Lung microvascular endothelial cell (primary cell): ENCODE measurements around the gene UCKL1. TPM values are rescaled to one million over a fixed set of nuclear protein-coding genes. Genes with fewer than 3 reads are reported as not detected.

Source experiments
- DNase-seq, 2 donors: peaks; one replicate each; pipeline versions ENCODE4 v3.0.0 to v3.0.0-alpha.2; 2010; ENCODE audit warnings: low read depth in 2 of 2
- total RNA-seq: library from RNA; depleted of rRNA; stranded (reverse); fragments of >200 nt; gene quantifications from 2 replicates; pipeline ENCODE4 v1.2.1, GENCODE V29; 2014

UCKL1 gene
- total RNA-seq, 1 donor from 2014 or later: 29.6 TPM

DNA sequence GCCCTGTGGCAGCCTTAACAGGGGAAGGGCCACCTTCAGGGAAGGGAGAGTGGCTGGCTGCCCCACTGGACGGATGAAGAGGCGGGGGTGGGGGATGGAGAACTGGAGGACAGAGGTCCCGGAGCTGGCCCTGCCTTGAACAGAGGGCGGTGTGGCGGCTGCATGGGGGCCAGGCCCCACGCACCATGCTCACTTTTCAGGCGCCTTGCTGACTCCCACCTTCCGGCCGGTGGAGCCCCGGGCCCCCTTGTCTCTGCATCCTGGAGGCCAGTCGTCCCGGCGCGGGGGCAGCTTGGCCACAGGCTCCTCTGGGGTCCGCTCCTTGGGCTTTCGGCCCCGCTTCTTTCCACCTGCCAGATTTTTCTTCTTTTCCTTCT is 3.5 kb upstream of the UCKL1 start:
- no peak for DNase-seq

DNA sequence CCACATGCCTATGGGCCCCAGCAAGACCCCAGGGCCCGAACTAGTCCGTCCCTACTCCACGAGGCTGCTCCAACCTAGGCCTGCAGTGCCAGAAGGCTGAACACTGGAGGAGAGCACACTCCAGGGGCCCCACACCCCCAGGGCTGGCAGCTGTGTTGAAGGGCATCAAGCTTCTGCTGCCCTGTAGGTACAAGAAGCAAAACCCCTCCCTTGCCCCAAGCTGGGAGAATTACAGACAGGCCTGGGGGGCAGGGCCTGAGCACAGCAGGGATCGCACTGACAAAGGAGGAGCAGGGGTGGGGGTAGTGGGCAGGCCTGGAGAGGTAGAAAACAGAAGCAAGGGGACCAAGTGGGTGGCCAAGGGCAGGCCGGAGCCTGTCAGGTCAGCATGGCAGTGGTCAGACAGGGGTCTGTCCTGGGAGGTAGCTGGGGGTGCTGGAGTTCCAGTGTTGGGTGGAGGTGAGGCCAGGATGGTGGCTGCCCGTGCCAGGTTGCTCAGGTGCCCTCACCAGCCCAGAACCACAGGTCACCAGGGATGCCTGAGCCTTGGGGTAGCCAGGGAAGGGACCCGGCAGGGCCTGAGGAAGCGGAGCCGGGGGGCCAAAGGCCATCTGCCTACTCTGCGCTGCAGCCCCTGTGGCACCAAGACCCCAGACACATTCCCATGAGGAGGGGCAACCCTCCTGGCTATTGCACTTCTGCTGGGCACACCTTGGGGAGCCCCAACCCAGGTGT is 2.9 kb upstream of the UCKL1 start:
- DNase-seq: no peak

DNA sequence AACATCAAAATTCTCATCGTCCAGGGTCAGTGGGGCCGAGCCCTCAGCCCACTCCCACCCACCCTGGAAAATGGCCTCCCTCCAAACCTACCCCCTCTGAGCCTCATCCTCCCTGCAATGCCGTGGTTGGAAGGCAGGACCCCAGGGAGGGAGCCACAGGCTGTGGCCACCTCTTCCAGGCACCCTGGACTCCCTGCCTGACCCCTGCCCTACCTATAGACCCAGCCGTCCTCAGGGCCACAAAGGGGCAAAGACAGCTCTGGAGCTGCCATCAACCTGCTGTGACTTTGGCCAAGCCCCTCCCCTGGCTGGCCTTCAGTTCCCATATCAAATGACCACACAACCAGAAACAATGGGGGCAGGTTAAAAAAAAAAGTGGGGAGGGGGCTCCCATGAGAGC is 2.3 kb upstream of the UCKL1 start:
- no peak for DNase-seq

DNA sequence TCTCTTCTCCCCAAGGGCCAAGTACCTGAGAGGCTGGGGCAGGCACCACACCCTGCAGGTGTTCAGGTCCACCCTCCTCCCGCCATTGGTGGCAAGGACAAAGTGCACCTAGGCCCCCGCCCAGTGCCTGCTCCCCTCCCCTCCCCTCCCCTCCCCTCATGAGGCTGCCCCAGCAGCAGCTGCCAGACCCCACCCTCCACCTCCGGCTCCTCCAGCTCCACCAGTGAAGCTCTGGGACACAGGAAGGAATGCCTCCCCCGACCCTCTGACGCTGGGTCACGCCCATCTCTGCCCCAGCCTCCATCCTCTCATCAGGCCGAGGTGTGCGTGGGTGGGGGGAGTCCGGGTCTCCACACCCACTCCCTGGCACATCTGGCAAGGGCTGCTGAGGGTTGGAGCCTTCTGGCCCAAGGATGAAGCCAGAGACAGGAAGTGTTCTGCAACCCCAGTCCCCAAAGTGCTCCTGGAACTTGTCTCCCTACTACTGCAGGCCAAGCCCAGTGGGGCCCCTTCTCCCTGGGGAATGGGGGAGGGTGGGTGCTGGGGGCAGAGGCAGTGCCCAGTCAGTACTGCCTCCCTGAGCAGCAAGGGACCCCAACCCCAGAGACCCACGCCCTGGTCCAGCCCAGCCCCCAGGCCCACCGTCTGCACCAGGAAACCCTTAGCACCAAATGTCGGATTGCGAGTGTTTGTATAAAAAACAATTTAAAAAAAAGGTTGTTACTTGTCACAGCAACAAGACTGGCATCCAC is 1.6 kb upstream of the UCKL1 start:
- no peak for DNase-seq

DNA sequence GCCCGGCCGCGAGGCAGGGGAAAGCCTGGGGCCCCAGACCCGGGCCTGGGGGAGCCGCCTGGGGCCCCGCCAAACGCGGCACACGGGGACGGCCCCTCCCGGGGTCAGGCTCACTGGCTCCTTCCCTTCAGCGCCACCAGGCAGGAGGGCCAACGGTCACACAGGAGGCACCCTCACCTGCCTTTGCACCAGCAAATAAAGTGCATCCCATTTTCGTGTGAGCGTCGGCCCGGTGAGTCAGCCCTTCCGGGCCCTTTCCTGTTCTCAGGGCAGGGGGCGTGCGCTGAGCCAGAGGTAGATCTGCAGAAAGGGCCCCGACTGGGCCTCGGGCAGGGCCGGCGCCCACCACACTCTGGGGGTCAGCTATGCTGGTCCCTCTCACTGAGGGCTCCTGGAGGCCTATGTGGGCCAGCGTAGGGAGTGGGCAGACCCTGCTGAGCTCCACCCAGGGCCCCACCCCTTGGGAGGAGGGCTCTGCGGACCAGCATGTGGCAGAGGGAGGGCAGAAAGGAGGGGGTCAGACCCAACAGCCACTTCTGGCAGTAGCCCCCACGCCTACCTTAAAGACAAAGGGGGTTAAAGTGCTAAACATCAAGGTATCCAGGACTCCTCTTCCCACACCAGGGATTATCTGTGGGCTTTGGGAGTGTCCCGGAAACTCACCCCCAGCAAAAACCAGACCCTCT is 931 bp upstream of the UCKL1 start:
- DNase-seq: peak; percentile 75 to 77

DNA sequence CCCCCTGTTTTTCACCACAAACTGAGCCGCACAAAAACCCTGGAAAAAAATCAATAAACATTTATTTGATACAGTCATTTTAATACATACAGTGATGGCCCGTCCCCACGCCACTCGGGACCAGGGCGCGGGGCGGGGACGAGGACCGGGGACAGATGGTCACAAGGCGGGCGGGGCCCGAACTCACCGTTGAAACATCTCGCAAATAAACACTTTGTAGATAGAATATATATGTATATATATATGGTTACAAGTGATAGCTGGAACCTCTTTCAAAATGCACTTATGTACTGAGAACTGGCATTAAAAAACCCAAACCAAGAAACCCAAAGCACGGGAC is 418 bp upstream of the UCKL1 start:
- DNase-seq: no peak

DNA sequence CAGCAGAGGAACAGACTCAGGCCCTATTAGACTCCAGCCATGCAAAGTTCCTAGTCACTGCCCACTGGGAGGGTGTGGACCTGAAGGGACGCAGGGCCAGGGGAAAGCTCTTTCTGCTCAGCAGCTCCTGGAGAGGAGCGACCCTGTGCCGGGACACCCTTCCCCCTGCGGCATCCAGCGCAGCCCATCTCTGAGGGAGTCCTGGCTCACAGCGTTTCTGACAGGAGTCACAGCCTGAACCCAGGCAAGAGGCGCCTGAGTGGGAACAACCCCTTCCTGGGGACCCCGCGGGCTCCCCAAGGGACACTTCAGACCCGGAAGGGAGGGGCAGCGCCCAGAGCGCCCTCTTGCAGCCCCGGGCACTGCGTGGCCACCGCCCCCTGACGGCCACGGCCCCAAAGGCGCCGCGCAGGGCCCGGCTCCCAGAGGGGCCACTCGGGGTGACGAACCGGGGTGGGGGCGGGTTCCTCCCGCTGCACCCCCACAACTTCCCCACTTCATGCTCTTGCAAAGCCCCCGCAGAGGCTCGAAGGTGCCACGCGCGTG is 862 bp downstream of the UCKL1 start:
- peak in 1 of 2 donors; percentile 29 for DNase-seq

DNA sequence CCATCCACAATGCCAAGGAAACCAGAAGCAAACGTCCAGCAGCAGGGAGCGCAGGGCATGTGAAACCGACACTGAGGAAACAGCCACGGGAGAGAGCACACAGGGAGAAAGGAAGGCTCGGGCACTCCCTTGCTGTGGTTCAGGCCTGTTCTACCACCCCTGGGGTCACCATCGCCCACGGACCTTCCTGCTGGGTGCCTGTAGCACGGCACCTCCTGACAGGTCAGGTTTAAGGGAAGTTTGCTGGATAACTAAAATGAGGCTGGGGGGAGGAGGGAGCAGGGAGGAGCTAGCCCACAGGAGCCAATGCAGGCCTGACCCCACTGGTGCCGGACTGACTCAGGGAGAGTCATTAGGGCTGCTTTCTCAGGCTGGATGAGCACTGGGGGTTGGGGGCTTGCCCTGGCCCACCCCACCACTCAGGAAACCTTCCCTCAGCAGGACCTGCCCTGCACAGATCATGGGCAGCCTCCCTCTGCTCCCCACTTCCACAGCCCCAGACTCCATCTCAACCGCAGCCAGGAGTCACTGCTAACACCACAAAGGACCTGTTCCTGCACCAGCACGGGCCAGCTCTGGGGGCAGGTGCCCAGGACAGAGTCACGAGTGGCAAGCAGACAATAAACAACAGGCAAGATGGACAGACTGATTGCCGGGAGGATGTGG is 2.3 kb downstream of the UCKL1 start:
- peak in 1 of 2 donors; percentile 38 for DNase-seq

DNA sequence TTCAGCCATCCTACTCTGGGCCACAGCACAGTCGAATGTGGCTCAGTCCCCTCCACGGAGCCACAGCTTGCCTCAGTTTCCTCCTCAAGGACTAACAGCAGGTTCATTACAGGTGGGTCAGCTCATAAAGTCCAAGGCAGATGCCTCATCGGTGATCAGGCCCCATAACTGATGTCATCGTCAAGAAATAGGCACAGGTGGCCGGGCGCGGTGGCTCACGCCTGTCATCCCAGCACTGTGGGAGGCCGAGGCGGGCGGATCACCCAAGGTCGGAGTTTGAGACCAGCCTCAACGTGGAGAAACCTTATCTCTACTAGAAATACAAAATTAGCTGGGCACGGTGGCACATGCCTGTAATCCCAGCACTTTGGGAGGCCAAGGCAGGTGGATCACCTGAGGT is 3.4 kb downstream of the UCKL1 start:
- no peak for DNase-seq

DNA sequence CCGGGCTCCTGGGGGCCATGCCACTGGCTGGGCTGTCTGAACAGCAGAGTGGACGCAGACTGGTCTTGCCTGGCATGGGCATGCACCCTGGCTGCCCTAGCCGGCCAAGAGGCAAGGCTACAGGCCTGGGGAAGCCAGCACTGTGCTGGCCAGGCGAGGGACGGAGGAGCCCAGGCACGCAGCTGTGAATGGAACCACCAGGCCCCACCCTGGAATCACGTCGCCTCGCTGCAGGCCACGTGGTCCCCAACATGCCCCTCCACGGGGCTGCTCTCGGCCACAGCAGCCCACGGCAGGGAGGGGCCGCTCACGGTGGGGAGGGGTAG is 4.0 kb downstream of the UCKL1 start:
- no peak for DNase-seq

DNA sequence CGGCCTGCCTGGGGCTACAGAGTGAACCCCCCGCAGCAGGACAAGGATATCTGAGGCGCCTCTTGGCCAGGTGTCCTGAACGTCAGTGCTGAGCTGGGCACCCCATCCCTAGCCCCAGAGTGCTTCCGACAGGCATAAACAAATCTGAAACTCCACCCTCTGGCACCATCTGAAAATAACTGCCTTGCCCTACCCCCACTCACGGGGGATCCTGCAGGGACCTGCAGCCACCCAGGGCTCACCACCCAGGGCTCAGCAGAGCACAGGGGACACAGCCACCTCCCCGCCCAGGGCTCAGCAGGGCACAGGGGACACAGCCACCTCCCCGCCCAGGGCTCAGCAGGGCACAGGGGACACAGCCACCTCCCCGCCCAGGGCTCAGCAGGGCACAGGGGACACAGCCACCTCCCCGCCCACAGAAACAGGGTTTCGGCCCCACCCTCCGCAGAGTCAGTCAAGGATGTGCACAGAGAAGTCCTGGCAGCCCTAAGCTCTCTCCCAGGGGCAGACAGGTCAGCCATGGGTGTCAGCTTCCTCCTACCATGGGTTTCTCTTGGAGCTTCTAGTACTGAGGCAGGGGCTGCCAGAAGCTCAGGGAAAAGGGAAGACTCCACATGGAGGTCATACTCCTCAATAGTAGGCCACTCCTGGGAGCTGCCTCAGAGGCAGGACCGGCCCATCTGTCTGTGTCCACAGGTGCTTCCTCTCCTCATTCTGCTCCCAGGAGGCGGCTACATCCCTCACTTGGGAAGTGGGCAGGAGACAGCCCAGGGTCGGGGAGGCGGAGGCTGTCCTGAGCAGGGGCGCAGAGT is 4.6 kb downstream of the UCKL1 start:
- peak in 1 of 2 donors; percentile 24 for DNase-seq

DNA sequence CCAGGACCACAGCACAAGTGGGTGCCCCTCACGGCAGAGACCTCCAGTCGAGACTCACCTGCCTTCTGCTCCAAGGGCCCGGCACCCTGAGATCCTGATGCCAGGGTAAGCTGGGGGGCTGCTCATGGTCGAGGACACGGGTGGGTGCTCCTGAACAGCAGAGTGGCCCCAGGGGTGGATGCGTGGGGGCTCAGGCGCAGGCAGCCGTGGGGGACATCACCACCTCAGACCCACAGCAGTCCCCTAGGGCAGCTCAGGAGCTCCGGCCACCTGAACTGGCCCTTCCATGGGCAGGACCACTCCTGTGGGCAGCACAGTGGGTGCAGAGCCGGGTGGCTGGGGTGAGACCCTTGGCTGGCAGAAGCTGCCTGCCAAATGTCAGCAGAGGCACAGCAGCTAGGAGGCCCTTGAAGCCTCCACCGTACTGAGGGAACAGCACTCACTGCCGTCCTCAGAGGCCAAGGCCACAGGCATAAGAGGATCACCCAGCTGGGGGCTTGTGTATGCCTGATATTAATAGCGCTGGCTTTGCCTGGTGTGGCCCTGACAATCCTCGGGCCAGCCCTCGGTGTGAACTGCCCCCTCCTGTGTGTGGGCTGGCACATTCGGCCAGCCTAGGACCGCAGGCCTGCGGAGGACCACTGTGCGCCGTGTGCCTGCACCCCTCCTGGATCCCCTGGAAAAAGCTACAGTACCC is 5.4 kb downstream of the UCKL1 start:
- no peak for DNase-seq

DNA sequence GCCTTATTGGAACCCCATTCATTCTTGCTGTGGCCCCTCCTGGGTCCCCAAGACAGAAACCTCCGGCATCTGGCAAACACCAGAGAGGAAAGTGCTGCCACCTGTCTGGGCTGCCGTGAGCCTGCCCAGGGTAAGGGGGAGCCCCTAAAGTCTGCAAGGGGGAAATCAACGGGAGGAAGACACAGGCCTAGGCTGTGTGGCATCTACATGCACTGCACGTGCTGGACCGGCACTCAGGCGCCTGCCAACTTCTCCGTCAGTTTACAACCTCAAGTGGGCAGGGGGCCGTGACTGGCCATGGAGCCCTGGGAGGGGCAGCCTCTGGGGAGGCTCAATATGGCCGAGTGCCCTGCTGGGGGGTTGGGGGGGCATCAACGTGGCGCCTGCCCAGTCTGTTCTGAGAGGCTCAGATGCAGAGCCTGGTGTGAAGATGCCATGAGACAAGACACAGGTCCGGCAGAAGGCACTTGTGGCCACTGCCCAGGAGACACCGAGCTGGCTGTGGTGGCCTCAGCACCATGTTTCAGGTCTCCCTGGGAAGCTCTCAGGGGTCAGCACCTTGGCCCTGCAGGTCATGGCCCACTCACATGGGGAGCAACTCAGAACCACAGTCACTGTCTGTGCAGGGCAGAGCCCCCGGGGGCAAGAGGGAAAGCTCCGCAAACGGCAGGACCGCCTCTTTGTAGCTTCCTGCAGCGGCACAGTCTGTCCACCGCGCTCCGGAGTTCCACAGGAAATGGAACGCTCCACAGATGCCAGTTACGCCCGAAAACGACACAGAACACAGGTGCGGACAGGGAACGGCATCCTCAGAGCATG is 8.4 kb downstream of the UCKL1 start:
- DNase-seq: no peak

DNA sequence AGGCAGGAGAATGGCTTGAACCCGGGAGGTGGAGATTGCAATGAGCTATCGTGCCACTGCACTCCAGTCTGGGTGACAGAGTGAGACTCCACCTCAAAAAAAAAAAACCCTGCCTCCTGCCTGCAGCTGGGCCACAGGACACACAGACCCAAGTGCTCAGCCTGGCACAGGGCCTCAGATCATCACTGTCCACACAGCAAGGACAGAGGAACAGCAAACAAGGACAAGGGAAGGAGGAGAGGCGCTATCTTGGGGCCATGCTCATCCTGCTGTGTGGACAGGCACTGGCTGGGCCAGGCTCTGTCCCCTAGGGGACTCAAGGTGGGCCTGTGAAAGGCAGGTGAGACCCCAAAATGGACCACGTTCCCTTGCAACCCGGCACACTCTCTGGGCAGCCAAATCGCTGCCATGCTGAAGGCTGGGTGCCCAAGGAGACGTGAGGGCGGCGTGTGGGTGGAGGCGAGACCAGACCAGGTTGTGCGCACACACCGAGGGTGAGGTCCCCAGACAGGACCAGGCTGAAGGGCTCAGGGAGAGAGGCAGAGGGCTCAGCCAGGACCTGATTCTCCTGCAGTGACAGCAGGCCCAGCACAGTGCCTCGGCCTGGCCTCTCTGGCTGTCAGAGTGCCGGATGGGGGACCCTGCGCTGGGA is 9.1 kb downstream of the UCKL1 start:
- DNase-seq: no peak

DNA sequence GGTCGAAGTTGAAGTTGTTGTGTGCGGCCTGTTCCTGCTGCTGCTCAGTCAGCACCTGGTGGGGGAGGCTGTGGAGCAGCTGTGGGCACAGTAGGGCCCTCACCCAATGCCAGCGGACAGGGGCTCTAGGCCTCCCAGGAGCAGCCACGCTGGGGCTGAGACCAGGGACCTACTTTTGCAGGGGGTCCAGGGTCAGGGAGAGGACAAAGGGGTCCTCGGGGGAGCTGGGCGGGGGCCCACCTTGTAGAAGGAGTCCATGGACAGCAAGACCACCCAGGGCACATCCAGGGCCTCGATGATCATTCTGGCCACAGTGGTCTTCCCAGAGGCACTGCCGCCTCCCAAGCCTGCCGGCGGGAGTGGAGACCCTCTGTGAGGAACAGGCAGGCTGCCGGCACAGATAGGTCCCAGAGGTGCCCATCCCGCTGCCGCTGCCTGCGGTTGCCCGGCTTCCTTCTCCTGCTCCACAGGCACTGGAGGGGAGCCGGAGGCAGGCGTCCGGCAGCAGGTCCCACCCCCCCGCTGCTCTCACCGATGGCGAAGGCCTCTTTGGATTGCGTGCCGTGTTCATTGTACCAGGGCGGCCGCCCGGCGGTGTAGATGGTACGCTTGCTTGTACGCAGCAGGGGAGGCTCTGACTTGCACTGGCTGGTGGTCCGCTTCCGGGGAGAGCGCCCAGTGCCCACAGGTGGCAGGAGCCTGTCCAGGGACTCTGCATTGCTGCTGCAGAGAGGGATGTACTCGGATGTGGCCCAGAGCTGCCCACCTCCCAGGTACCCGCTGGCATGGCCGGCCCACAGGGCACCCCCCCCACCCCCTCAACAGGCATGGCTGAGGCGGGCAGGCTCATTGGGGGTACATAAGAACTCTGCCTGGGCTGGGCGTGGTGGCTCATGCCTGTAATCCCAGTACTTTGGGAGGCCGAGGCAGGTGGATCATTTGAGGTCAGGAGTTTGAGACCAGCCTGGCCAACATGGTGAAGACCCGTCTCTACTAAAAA is 10.0 kb downstream of the UCKL1 start:
- no peak for DNase-seq

DNA sequence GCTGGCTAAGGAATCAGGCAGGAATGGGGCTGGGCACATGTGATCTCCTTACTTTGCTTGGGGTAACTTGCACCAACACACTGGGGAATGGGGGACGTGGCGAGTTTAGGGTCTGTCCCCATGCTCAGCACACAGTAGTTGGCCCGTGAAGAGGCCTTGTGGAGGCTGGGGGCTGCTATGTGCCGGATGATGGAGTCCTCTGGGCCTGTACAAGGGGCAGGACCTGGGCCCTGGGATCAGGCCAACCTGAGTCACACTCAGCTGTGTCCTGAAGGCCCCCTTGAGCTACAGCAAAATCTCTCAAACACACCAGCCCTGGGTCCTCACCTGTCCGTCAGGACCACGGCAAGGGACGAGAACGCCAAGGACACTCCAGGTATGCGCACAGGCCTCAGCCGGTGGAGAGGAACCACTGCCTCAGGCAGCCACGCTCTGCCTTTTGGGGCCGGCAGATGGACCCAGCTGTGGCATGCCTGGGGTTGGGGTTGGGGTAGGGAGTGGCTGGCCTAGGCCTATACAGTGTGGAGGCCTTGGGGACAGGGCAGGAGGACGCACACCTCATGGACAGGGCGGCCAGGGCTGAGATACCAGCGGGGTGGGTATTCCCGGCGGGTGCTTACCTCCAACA is 11.1 kb downstream of the UCKL1 start:
- DNase-seq: no peak
